ENCODE results near the gene LRRC75B.
"Not testable (repeated sequence)": the region's sequence is repeated elsewhere in the genome, so short reads cannot be mapped to it uniquely, and the experiment has no call there.

The LRRC75B gene, protein sequence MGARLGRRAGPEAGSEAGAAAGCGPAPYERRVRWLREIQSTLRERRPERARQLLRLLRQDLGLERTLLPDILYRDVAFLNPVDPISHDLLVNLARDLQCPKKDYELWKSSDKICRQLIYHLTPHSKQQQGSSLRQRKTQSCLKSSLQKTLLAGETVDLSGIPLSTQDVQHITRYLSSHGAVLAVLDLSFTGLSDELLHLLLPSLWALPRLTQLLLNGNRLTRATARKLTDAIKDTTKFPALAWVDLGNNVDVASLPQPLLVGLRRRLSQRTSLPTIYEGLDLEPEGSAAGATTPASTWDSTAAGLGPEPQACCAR

DNA sequence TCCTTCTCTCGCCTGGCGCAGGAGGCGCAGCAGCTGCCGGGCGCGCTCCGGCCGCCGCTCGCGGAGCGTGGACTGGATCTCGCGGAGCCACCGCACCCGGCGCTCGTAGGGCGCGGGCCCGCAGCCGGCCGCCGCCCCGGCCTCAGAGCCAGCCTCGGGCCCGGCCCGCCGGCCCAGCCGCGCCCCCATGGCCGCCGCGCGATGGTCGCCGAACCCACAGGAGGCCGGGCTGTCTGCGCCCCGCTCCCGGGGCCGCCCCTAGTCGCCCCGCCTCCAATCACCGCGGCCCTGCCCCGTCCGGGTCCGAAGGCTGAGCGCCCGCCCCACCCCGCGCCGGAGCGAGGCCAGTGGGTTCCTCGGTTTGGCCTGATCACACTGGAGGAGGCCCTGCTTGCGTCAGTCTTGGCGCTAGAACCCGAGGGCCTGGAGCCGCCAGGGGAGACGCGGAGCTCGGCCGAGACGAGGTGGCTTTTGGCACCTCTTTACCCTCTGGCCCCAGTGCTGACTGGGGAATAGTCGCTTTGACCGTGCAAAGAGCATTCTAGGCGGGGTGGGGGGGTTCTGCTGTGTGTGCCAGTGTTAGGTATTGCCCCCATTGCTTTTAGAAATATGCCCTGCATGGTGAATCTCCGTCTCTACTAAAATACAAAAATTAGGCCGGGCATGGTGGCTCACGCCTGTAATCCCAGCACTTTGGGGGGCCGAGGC, at the start of gene LRRC75B:
Gene LRRC75B (minus strand): TSS at position 223 of the 708 bp plus-strand sequence. CDS start 34 bp downstream, at position 189.
- peak; percentile 30 for DNase-seq

DNA sequence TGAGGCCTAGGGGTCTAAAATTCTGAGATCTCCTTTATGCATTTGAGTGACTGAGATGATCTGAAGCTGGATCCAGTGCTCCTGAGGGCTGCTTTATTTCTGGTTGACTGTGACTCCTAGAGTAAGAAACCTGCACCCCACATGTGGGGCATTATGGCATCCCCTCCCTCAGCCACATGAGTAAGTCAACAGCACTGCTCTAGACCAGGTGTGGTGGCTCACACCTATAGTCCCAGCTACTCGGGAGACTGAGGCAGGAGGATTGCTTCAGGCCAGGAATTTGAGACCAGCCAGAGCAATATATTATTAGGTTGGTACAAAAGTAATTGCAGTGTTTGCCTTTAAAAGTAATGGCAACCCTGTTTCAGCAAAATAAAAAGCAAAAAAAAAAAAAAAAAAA, 49.4 kb upstream of the LRRC75B start:
- not testable (repeated sequence) for DNase-seq

DNA sequence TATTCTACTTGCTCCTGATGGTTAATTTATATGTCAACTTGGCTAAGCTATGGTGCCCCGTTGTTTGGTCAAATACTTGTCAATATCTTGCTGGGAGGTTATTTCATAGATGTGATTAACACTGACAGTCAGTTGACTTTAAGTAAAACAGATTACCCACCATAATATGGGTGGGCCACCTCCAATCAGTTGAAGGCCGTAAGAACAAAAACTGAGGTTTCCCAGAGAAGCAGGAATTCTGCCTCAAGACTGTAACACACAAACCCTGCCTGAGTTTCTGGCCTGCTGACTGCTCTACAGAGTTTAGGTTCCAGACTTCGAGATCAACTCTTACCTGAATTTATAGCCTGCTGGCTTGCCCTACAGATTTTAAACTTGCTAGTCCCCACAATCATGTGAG, 43.6 kb upstream of the LRRC75B start:
- not testable (repeated sequence) for DNase-seq

DNA sequence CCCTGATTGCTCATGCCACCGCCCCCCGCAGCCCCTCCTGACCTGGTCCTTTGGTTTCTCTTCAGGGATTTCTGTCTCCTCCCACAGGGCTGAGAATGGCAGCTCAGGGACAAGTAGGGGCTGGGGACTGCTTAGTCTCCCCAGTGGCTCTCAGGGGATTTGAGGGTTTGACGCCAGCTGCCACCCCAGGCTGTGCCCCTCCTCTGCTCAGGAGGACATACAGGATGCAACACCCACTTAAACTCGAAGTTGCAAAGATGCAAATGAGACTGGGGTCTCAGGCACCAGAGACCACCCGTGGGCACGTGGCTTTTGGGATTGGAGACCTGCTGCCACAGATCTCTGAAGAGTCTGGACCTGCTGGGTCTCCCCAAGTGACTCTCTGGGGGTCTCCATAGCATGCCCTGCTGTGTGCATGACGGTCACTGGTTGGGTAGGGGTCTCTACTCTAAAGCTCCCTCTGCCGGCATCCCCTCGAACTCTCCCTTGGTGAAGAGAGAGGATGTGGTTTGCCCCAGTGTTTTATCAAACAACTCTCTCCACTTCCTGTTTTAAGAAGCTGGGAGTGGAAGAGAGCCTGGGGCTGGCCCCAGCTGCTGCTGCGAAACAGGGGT, 42.0 kb upstream of the LRRC75B start:
- DNase-seq: peak; percentile 45

DNA sequence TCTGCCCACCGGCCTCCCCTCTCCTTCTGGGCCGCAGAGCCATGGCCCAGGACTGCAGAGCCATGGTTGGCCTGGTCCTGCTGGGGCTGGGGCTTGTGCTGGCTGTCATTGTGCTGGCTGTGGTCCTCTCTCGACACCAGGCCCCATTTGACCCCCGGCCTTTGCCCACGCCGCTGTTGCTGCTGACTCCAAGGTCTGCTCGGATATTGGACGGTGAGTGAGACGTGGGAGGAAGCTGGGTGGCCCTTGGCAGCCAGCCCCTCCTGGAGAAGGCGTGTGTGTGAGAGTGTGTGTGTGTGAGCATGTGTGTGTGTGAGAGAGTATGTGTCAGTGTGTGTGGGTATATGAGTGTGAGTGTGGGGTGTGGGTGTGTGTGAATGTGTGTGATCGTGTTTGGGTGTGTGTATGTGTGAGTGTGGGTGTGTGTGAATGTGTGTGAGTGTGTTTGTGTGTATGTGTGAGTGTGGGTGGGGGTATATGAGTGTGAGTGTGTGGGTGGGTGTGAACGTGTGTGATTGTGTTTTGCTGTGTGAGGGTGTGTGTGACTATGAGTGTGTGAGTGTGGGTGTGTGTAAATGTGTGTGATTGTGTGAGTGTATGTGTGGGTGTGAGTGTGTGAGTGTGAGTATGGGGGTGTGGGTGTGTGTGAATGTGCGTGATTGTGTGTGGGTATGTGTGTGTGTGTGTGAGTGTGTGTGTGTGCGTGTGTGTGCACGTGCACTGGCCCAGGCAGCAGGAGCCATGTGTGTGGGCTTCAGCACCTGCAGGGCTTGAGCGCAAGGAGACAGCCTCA, 40.6 kb upstream of the LRRC75B start:
- not testable (repeated sequence) for DNase-seq

DNA sequence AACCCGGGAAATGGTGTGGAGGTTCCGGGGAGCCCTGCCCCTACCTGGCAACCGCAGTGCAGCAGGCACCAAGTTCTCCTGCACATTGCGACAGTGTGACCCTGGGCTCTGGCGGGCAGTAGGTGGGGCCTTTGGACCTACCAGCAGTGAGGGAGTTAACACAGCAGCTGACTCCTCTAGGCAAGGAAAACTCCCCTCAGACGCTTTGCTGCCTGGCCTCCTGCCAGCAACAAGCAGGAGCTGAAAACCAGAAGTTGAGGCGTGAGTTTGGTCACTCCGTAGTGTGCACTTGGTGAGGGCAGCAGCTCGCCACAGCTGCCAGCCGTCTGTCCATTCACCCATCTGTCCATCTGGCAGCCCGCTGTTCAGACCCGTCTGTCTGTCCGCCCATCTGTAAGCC, 39.8 kb upstream of the LRRC75B start:
- DNase-seq: not testable (repeated sequence)

DNA sequence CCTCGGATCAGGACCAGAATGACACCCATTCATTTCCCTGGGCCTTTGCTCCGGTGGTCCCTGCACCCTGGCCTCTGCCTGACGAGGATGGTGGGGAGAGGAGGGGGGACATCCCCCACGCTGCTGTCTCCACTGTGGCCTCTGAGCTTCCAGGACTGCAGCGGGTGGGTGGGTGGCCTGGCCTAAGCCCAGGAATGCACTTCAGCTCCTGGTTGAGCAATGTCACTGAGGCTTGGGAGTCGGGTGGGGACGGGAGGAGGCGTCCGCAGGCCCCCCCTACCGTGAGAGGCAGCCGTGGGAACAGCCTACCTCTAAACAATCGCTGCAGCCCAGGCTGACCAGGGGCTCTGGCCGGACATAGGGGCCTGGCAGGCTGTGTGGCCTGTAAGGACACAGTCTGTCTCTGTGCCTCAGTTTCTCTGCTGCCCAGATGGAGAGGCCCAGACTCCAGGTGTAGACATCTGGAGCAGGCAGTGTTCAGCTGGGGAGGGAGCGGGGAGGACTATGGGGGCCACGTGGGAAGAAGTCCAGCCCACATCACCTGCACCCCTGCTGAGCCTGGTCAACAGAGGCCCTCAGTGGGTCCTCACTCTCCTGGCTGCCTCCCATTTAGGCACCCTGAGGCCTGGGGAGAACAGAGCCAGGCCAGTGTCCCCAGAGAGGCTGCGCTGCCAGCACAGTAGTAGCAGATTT, 38.7 kb upstream of the LRRC75B start:
- not testable (repeated sequence) for DNase-seq

DNA sequence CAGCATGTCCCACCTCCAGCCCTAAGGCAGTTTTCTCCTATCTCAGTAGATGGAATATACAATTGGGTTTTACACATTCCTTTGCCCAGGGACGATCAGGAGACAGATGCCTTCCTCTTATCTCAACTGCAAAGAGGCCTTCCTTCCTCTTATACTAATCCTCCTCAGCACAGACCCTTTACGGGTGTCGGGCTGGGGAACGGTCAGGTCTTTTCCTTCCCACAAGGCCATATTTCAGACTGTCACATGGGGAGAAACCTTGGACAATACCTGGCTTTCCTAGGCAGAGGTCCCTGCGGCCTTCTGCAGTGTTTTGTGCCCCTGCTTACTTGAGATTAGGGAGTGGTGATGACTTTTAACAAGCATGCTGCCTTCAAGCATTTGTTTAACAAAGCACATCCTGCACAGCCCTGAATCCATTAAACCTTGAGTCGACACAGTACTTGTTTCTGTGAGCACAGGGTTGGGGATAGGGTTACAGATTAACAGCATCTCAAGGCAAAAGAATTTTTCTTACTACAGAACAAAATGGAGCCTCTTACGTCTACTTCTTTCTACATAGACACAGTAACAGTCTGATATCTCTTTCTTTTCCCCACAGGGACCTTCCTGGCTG, 38.0 kb upstream of the LRRC75B start:
- not testable (repeated sequence) for DNase-seq

DNA sequence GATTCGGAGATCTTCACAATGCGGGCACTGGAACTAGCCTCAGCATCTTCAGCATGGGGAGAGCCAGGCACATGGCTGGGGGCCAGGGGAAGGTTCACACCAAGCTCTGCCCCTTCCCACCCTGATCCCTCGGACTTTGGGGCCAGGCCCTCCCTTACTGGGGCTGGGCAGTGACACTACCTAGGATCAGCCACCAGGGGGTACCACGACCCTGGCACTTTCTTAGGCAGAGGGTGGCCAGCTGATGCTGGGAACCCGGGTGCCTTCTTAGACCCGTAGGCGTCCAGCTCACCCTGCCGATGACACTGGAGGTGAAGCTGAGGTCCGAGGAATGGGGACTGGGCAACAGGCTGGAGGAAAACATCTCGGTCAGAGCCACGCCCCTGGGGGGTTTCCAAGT, 36.2 kb upstream of the LRRC75B start:
- not testable (repeated sequence) for DNase-seq

DNA sequence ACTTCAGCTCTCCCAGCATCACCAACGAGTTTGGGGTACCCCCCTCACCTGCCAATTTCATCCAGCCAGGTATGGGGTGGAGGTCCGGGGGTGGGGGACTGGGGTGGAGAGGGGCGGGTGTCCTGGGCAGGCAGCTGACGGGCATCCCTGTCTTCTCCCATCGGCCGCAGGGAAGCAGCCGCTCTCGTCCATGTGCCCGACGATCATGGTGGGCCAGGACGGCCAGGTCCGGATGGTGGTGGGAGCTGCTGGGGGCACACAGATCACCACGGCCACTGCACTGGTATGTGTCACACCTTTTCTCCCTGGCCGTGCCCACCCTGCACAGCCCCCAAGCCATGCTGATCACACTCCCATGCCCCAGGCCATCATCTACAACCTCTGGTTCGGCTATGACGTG, 35.0 kb upstream of the LRRC75B start:
- DNase-seq: not testable (repeated sequence)

DNA sequence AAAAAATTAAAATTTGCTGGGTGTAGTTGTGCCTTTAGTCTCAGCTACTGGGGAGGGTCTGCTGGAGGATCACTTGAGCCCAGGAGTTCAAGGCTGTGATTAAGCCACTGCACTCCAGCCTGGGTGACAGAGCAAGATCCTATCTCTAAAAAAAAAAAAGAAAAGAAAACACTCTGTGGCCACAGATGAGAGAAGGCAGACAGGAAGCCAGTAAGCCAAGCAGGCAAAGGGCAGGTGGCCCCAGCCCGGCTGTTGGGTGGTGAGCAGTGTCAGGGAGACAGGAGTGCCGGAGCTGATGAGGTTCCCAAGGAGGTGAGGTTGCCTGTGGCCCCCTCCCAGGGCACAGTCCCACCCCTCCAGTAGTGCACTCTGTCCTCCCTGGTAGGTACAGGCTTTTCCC, 29.7 kb upstream of the LRRC75B start:
- DNase-seq: not testable (repeated sequence)

DNA sequence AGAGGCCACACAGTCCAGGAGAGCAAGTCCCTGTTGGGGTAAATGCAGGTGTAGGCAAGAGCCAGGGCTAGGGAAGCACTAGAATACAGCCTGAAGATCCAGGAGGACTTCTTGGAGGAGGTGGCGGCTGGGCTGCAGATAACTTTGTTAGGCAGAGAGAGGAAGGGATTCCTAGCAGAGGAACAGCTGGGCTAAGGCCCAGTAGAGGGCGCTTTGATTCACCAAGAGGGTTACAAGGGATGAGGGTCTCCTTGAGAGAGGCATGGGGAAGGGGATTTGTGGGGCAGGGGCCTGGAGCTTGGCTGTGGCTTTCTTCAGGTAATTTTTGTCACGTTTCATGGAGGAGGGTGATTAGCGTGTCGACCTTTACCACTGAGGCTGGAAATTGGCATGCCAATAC, 28.4 kb upstream of the LRRC75B start:
- DNase-seq: not testable (repeated sequence)

DNA sequence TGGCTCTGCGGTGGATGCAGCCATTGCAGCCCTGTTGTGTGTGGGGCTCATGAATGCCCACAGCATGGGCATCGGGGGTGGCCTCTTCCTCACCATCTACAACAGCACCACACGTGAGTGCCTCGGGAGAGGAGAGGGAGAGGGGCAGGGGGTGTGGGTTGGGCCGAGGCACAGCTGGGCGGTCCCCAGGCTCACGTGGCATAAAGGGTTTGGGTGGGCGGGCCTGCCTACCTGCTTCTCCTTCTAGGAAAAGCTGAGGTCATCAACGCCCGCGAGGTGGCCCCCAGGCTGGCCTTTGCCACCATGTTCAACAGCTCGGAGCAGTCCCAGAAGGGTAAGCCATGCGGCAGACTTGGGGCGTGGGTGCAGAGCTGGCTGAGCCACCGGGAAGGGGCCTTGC, 21.9 kb upstream of the LRRC75B start:
- DNase-seq: not testable (repeated sequence)

DNA sequence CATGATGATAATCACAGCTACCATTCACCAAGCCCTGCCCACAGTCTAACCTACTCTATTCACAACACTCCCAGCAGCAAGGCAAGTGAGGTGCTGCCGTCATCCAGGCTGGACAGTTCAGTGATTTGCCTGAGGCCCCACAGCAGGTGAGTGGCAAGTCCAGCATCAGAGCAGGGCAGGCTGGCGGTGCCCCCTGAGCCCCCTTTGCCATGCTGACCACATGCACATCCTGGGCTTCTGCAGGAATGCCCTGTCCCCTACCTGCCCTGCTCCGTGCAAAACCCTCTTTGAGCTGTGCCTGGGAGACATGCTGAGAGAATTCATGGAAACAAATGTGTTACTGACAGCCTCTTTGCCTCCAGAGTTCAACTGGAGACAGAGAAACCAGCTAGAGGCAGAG, 17.0 kb upstream of the LRRC75B start:
- not testable (repeated sequence) for DNase-seq

DNA sequence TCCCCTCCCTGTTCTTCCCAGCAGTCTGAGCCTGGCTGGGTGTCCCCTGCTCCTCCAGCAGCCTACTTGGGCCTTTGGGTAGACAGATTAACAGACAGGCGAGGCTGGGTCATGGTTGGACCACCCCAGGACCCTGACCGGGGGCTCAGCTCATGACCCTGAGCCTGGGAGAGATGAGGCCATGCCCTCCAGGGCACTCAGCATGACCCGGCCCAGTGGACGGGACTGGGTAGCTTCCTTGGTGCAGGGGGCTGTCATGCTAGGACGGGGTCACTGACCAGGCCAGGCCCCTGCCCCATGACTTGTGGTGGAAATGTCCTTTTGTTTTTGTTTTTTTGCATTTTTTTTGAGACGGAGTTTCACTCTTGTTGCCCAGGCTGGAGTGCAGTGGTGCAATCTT, 15.5 kb upstream of the LRRC75B start:
- DNase-seq: not testable (repeated sequence)

DNA sequence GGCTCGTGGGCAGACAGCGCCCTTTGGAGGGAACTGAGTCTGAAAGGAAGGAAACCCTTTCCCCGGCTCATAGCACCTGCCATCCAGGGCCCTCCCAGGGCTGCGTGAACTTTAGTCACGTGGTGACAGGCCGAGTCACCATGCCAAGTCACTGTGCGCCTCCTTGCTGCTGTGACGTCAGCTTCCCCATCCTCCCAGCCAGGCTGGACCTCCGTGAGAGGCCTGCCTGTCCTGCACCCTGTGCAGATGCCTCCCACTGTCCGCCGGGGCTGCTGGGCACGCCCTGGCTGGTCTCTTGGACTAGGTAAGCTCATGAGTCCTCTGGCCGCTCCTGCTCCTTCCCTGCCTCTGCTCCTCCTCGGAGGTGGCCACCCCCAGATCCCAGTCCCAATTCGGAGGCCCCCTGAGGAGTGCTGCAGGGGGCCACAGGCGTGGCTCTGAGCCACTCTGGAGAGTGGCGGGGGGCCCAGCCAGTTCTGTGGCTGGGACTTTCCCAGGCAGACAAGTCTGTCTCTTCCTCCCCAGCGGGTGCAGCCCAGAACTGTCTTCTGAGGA, 14.6 kb upstream of the LRRC75B start:
- not testable (repeated sequence) for DNase-seq

DNA sequence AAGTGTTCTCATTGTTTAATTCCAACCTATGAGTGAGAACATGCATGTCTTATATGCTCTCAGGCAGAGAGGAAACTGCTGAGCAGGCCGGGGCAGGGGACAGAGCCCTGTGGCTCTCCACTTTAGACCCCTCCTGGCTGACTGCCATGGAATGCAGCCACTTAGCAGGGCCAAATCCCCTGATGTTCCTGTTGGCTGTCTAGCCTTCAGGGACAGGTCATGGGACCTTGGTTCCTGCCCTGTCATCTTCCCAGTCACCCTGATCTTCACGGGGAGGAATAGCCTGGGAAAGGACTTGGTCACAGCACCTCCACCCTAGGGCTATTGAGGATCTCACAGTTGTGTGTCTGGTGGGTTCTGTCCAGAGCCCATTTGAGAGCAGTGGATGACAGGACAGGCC, 13.5 kb upstream of the LRRC75B start:
- DNase-seq: not testable (repeated sequence)

DNA sequence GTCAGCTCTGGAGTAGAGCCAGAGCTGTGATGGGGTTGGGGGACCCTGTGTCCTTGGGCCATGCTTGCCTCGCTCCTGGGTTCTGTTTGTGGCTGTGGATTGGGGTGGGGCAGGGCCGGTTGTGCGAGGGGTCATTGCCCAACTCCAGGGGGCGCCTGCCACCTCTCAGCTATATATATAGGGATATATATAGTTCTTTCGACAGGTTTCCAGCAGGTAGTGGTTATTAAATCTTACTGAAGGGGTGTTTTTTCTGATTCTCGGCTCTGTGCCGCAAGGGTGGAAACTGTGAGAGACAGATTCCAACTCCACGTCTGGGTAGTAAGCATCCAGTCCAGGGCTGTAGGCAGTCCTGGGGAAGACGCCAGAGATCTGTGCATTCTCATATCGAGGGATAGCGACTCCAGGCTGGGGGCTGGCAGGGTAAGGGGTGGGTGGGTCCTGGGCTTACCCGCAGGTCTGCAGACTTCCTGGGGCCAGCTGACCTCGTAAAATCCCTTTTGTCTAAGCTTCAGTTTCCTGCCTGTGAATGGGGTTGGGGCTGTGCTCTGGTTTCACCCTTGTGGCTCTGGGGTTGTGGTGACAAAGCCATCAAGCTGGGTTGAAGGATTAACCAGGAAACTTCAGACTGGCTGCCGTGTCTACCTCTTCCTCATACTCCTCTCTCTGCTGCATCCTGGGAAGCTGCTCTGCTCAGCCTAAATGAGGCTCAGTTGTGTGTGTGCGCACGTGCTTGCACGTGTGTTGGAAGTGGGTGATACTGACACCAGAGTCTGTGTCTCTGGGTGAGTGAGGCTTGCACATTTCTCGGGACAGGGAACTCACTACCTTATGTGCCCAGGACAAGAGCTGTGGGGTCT, 11.1 kb upstream of the LRRC75B start:
- not testable (repeated sequence) for DNase-seq

DNA sequence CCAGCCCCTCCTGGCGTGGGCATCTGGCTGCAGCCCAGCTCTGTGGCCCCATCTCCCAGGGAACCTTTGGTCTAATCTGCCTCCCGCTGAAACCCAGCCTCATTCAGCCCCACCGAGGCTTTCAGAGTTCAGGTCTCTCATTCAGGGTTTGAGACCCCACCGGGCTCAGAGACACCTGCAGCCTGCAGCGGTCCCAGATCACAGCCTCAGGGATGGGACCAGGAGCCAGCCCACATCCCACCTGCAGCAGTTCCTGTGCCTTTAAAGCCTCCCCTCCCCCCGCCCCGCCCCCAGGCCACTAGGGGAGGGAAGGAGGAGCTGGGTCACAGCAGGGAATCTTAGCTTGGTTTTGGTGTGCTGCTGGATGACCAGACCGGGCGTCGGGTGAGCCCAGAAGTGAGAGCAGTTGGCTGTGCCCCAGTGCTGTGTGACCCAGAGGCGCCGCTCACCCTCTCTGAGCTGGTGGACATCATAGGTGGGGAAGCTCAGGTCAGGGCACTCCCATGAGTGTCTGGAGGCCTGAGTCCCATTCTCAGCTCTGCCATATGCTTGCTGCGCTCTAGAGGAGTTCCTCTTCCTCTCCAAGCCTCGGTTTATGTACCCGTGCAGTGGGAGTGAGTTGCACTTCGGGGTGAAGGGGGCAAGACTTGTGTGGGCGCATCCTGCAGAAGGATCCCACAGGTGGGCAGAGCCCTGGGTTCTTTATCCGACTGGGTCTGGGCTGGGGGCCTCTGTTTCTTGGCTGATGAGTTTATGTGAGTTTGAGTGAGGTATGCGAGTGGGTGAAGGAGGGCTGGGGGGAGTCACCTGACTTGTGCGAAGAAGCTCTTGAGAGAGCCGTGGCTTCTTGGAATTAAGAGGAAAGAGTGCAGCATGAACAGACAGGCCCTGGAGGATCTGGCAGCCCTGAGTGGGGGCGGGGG, 10.2 kb upstream of the LRRC75B start, which contains the start of gene GGT1:
Gene GGT1 (plus strand): TSS at position 347 of the 923 bp plus-strand sequence. CDS start 7,889 bp downstream, outside the sequence.
- not testable (repeated sequence) for DNase-seq

Data from NCI-H2171 (cell line).